ENCODE measurements around the gene DHRSX.

- TF ChIP-seq CTCF (IDR thresholded peaks at IDR 0.05) = no peak
- TF ChIP-seq POLR2A (IDR thresholded peaks at IDR 0.05) = no peak
- no peak for TF ChIP-seq POLR2AphosphoS5 (IDR thresholded peaks at IDR 0.05)
These were observed 129.6 kb downstream of the DHRSX start for GRCh38 chrX:2371026-2371711.

Data from upper lobe of left lung (tissue), 4 donors.